Neural cell (in vitro differentiated cells): ENCODE measurements around the gene CAPNS1. TPM values are rescaled to one million over a fixed set of nuclear protein-coding genes. Genes with fewer than 3 reads are reported as not detected.

Source experiments
- H2AFZ ChIP-seq: fragments of 200-600, 300-800 bp; sonication (generic), shearing (Covaris generic); 2 replicates; pipeline ENCODE4 v1.6.0; 2014; ENCODE audit warnings: low read depth, mild to moderate bottlenecking, antibody characterized with exemption, low read length, moderate library complexity
- H3F3A ChIP-seq: fragments of 200-600 bp; shearing (Covaris generic); 2 replicates; pipeline ENCODE4 v1.6.1; 2016; ENCODE audit warnings: mild to moderate bottlenecking, moderate library complexity, mixed read lengths, antibody characterized with exemption, low read length; ENCODE audit not compliant: insufficient read depth, poor library complexity, severe bottlenecking
- H3K27ac ChIP-seq: fragments of 200-600, 300-800 bp; sonication (generic), shearing (Covaris generic); 2 replicates; pipeline ENCODE4 v1.5.1; 2014; ENCODE audit warnings: mild to moderate bottlenecking, low read length, moderate library complexity
- H3K27me3 ChIP-seq: fragments of 300-800, 200-600 bp; sonication (generic), shearing (Covaris generic); 2 replicates; pipeline ENCODE4 v1.6.0; 2014; ENCODE audit warnings: mild to moderate bottlenecking, low read depth, low read length, moderate library complexity; ENCODE audit not compliant: insufficient read depth
- H3K36me3 ChIP-seq: fragments of 300-800, 200-600 bp; sonication (generic), shearing (Covaris generic); 2 replicates; pipeline ENCODE4 v1.5.1; 2014; ENCODE audit warnings: mild to moderate bottlenecking, antibody characterized with exemption, low read length, moderate library complexity; ENCODE audit not compliant: insufficient read depth
- H3K4me2 ChIP-seq: fragments of 300-800, 200-600 bp; sonication (generic), shearing (Covaris generic); 2 replicates; pipeline ENCODE4 v1.6.0; 2014; ENCODE audit warnings: mild to moderate bottlenecking, low read length
- H3K4me3 ChIP-seq: fragments of 300-800, 200-600 bp; sonication (generic), shearing (Covaris generic); 2 replicates; pipeline ENCODE4 v1.5.1; 2014; ENCODE audit warnings: mild to moderate bottlenecking, low read length, moderate library complexity
- H3K79me2 ChIP-seq: fragments of 200-600 bp; shearing (Covaris generic); replicated peaks from 2 replicates; pipeline ENCODE4 v1.6.0; 2014; ENCODE audit warnings: mild to moderate bottlenecking, low read length, moderate library complexity; ENCODE audit not compliant: insufficient read depth
- H3K9ac ChIP-seq: fragments of 300-800, 200-600 bp; sonication (generic), shearing (Covaris generic); 2 replicates; pipeline ENCODE4 v1.6.1; 2016; ENCODE audit warnings: mild to moderate bottlenecking, low read length, mixed read lengths
- H3K9me2 ChIP-seq: fragments of 200-600 bp; shearing (Covaris generic); 2 replicates; pipeline ENCODE4 v1.6.1; 2016; ENCODE audit warnings: mild to moderate bottlenecking, low read length, mixed read lengths; ENCODE audit not compliant: insufficient read depth
- H3K9me3 ChIP-seq: fragments of 200-600, 300-800 bp; sonication (generic), shearing (Covaris generic); 2 replicates; pipeline ENCODE4 v1.6.1; 2016; ENCODE audit warnings: mild to moderate bottlenecking, mixed run types, low read length, moderate library complexity, mixed read lengths
- H4K20me1 ChIP-seq: fragments of 200-600 bp; shearing (Covaris generic); 2 replicates; pipeline ENCODE4 v1.6.1; 2016; ENCODE audit warnings: mild to moderate bottlenecking, mixed run types; ENCODE audit not compliant: insufficient read depth
- EP300 ChIP-seq: fragments of 450-650 bp; conservative IDR thresholded peaks from 2 replicates; pipeline ENCODE4 v1.6.1; 2014; ENCODE audit warnings: antibody characterized with exemption, mild to moderate bottlenecking, moderate library complexity; ENCODE audit not compliant: poor library complexity, severe bottlenecking
- EZH2 ChIP-seq: fragments of 200-600, 300-800 bp; shearing (Covaris generic), sonication (generic); IDR thresholded peaks from 2 replicates; pipeline ENCODE4 v1.6.1; 2014; ENCODE audit warnings: antibody characterized with exemption, low read length, borderline replicate concordance, mild to moderate bottlenecking; ENCODE audit not compliant: insufficient read depth, poor library complexity, severe bottlenecking
- MXI1 ChIP-seq: fragments of 450-650 bp; conservative IDR thresholded peaks from 2 replicates; pipeline ENCODE4 v1.6.1; 2014; ENCODE audit warnings: antibody characterized with exemption, mild to moderate bottlenecking; ENCODE audit not compliant: poor library complexity, severe bottlenecking
- POLR2AphosphoS5 ChIP-seq: IDR thresholded peaks from 2 replicates; pipeline ENCODE4 v1.6.1; 2012
- RAD21 ChIP-seq: fragments of 450-650 bp; conservative IDR thresholded peaks from 2 replicates; pipeline ENCODE4 v1.6.1; 2014; ENCODE audit warnings: antibody characterized with exemption, mild to moderate bottlenecking, moderate library complexity
- SMC3 ChIP-seq: fragments of 450-650 bp; conservative IDR thresholded peaks from 2 replicates; pipeline ENCODE4 v1.6.1; 2014; ENCODE audit warnings: antibody characterized with exemption, mild to moderate bottlenecking, moderate library complexity; ENCODE audit not compliant: poor library complexity
- TAF1 ChIP-seq: IDR thresholded peaks from 2 replicates; pipeline ENCODE4 v1.6.1; 2012; ENCODE audit warnings: low read depth
- polyA plus RNA-seq: library from polyadenylated mRNA; depleted of rRNA; stranded (reverse); fragments of >200 nt; gene quantifications from 2 replicates; pipeline ENCODE4 v1.2.3, GENCODE V29; 2014
- TF ChIP-seq, protein P1 (sequence below): IDR thresholded peaks from 2 replicates; pipeline ENCODE4 v1.6.1; 2012; ENCODE audit warnings: borderline replicate concordance
- TF ChIP-seq, protein P2 (sequence below): fragments of 450-650 bp; IDR thresholded peaks from 2 replicates; pipeline ENCODE4 v1.5.1; 2014; ENCODE audit warnings: antibody characterized with exemption, mild to moderate bottlenecking, moderate library complexity; ENCODE audit not compliant: poor library complexity, severe bottlenecking

The CAPNS1 gene
- polyA plus RNA-seq, 1 donor from 2014 or later: 67.3 TPM

DNA sequence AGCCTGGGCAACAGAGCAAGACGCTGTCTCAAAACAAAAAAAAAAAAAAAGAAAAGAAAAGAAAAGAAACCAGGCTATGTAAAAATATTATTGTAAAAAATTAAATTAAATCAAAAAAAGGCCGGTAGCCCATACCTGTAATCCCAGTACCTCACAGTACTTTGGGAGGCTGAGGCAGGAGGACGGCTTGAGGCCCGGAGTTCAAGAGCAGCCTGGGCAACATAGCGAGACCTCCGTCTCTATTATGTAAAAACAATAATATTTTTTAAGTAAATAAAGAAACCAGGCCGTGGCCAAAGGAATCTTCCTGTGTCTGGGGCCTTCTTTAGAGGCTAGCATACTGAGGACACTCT is 770 bp upstream of the CAPNS1 start:
- H3K36me3 ChIP-seq: no peaks in the 10 kb centered on the region
- H4K20me1 ChIP-seq: no peaks in the 10 kb centered on the region
- H3K27me3 ChIP-seq: no peaks in the 10 kb centered on the region
- no peak for TF ChIP-seq POLR2AphosphoS5
- no peak for TF ChIP-seq SMC3
- TF ChIP-seq RAD21: no peak
- TF ChIP-seq MXI1: no peak
- TF ChIP-seq, protein P1, sequence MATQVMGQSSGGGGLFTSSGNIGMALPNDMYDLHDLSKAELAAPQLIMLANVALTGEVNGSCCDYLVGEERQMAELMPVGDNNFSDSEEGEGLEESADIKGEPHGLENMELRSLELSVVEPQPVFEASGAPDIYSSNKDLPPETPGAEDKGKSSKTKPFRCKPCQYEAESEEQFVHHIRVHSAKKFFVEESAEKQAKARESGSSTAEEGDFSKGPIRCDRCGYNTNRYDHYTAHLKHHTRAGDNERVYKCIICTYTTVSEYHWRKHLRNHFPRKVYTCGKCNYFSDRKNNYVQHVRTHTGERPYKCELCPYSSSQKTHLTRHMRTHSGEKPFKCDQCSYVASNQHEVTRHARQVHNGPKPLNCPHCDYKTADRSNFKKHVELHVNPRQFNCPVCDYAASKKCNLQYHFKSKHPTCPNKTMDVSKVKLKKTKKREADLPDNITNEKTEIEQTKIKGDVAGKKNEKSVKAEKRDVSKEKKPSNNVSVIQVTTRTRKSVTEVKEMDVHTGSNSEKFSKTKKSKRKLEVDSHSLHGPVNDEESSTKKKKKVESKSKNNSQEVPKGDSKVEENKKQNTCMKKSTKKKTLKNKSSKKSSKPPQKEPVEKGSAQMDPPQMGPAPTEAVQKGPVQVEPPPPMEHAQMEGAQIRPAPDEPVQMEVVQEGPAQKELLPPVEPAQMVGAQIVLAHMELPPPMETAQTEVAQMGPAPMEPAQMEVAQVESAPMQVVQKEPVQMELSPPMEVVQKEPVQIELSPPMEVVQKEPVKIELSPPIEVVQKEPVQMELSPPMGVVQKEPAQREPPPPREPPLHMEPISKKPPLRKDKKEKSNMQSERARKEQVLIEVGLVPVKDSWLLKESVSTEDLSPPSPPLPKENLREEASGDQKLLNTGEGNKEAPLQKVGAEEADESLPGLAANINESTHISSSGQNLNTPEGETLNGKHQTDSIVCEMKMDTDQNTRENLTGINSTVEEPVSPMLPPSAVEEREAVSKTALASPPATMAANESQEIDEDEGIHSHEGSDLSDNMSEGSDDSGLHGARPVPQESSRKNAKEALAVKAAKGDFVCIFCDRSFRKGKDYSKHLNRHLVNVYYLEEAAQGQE: no peak
- TF ChIP-seq EZH2: no peak
- TF ChIP-seq, protein P2, sequence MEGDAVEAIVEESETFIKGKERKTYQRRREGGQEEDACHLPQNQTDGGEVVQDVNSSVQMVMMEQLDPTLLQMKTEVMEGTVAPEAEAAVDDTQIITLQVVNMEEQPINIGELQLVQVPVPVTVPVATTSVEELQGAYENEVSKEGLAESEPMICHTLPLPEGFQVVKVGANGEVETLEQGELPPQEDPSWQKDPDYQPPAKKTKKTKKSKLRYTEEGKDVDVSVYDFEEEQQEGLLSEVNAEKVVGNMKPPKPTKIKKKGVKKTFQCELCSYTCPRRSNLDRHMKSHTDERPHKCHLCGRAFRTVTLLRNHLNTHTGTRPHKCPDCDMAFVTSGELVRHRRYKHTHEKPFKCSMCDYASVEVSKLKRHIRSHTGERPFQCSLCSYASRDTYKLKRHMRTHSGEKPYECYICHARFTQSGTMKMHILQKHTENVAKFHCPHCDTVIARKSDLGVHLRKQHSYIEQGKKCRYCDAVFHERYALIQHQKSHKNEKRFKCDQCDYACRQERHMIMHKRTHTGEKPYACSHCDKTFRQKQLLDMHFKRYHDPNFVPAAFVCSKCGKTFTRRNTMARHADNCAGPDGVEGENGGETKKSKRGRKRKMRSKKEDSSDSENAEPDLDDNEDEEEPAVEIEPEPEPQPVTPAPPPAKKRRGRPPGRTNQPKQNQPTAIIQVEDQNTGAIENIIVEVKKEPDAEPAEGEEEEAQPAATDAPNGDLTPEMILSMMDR: no peak
- no peak for TF ChIP-seq TAF1
- no peak for TF ChIP-seq EP300
- no peaks in the 10 kb centered on the region for H3K9me3 ChIP-seq
- peak overlapping the region; percentile 67 for H2AFZ ChIP-seq
- no peaks in the 10 kb centered on the region for H3K9me2 ChIP-seq
- peak overlapping the region; percentile 98 for H3K4me3 ChIP-seq
- peak overlapping the region; percentile 97 for H3K4me2 ChIP-seq
- no peaks in the 10 kb centered on the region for H3F3A ChIP-seq
- peak overlapping the region; percentile 92 for H3K9ac ChIP-seq
- peaks cover 9% of the 10 kb centered on the region for H3K79me2 ChIP-seq
- H3K27ac ChIP-seq: peak overlapping the region; percentile 89

DNA sequence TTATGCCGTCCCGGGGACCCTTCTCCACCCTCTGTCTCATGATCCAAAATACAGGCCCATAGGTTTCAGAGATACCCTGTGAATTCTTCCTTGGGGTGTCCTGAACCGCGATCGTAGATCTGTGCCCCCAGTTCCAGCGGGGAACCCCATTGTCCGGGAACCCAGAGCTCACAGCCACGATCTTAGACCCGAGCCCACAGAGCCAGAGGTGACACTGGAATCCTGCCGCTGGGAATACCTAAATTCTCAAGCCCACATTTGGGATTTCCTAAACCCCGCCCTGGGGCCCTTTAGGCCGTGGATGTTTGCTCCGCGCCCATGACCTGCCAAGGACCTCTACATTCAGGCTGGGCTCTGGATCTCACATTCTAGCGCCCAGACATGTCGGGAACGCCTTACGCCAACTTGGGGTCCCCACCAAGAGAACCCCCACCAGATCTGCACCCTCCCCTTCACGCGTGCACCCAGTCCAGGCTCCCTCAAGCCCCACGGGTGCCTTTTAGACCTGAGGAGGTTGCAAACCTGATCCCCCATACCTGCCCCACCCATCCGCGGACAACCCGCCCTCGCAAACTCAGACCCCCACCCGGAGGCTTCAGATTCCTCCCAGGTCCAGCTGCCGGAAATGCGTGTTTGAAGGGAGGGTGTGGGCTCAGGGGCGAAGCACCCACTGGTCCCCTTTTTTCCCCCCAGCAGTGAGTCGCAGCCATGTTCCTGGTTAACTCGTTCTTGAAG is 605 bp downstream of the CAPNS1 start:
- Histone ChIP-seq H2AFZ (peak overlapping the region; percentile 76), H3K9me2 (no peaks in the 10 kb centered on the region), H3K27ac (peak overlapping the region; percentile 89), H3K27me3 (no peaks in the 10 kb centered on the region), H3K36me3 (peaks cover 5% of the 10 kb centered on the region), H3F3A (no peaks in the 10 kb centered on the region), H3K9me3 (no peaks in the 10 kb centered on the region), H3K4me2 (peak overlapping the region; percentile 44), H3K9ac (peak overlapping the region; percentile 92), H4K20me1 (no peaks in the 10 kb centered on the region), H3K79me2 (peaks cover 9% of the 10 kb centered on the region), H3K4me3 (peak overlapping the region; percentile 98)
- TF ChIP-seq POLR2AphosphoS5 (no peak), TAF1 (peak; percentile 11)
